GM21825 (cell line): Measurements from ENCODE around the gene ZNF649.

Experiments used
- ATAC-seq: cut with Tn5 transposase; IDR thresholded peaks from one replicate; pipeline ENCODE4 v1.9.1; 2021; ENCODE audit warnings: mild to moderate bottlenecking, moderate library complexity; ENCODE audit not compliant: unreplicated experiment

Gene ZNF649

DNA sequence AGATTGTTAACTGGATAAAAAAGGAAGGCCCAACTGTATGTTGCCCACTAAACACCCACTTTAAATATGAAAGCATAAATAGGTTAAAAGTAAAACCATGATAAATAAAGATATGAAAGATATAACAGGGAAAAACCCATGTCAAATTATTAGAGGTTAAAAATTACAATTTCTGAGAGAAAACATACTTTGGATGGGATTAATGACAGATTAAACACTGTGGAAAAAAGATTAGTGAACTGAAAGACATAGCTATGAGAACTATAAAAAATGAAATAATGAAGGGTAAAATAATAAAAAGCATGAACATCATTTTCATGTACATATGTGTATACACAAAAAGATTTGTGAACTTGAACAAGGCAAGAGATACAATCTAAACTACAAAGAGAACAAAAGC, 14.9 kb downstream of the ZNF649 start:
- ATAC-seq: no peak

DNA sequence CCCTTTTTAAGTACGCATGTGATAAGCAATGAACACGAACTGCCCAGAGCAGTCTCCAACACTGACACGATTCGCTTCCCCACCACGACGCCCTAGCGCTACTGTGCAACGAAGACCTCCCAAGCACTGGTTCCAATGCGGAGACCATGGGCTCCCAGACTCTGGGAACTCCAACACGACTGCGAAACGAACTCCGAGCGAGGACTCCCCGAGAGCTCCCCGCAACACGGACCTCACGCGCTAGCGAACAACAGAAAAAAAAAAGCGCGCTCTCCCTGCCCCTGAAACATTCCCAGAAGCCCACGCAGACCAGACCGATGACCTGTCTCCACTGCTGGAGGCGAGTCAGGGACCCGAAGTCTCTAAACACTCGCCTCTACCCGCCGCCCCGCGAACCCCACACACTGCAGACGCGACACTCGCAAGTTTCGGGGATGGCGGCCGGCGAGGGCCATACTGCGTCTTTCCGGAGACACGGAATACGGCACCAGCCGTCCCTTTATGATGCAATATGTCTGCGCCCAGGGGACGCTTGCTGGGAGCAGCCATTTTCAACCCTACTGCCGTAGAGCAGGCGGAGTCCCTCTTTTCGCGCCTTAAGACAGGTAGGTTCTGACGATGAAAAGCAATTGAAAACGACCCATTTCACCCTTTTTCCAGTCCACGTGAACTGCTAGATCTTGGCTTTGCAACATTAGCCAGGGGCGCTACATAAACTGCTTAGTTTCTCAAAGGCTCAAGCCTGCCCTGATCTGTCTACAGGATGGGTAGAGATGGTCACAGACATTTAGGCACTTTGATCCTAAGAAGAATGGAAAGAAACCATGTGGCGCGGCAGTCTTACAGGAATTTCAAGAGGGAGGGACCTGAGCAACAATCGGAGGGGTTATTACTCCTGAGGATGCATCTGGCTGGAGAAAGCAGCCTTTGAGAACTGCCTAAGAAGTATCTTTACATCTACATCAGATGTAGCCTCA, 17.0 kb downstream of the ZNF649 start, which contains the start of gene ZNF577:
Gene ZNF577, minus strand, starts transcription at position 430 of the 977 bp plus-strand sequence. CDS start 7,569 bp downstream, outside the sequence.
- no peak for ATAC-seq

DNA sequence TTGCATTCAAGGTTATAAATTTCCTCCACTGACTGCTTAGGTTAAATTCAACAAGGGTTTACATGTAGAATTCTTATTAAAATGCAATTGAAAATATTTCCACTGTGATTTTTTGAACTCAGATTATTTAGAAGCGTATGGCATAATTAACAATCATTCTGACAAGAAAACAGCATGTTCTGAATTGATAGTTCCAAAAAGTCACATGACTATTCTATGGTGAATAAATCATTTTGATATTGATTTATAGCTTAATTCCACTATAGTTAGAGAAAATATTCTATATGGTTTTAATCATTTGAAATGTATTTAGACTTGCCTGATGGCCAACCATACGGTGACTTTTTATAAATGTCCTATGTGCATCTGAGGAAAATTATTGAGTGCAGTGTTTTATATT, 20.1 kb downstream of the ZNF649 start:
- no peak for ATAC-seq

DNA sequence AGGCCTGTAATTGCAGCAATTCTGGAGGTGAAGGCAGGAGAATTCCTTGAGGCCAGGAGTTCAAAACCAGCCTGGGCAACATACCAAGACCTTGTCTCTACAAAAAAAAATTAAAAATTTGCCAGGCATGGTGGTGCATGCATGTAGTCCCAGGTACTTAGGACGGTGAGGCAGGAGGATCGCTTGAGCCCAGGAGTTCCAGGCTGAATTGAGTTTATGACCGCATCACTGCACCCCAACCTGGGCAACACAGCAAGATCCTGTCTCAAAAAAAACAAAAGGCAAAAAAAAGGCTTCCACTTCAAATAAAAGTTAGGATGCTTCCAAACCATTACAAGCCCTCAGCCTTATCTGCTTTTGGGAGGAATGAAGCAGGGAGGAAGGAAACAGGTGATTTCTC, 22.3 kb downstream of the ZNF649 start:
- no peak for ATAC-seq

DNA sequence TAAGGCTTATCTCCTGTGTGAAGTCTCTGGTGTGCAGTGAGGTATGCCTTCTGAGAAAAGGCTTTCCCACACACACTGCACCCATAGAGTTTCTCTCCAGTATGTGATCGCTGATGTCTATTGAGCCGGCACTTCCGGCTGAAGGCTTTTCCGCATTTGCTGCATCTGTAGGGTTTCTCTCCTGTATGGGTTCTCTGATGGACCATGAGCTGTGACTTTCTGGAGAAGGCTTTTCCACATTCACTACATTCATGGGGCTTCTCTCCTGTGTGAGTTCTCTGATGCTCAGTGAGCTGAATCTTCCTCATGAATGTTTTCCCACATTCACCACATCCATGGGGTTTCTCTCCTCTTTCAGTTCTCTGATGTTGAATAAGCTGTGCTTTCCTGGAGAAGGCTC, 31.7 kb downstream of the ZNF649 start:
- ATAC-seq: no peak

DNA sequence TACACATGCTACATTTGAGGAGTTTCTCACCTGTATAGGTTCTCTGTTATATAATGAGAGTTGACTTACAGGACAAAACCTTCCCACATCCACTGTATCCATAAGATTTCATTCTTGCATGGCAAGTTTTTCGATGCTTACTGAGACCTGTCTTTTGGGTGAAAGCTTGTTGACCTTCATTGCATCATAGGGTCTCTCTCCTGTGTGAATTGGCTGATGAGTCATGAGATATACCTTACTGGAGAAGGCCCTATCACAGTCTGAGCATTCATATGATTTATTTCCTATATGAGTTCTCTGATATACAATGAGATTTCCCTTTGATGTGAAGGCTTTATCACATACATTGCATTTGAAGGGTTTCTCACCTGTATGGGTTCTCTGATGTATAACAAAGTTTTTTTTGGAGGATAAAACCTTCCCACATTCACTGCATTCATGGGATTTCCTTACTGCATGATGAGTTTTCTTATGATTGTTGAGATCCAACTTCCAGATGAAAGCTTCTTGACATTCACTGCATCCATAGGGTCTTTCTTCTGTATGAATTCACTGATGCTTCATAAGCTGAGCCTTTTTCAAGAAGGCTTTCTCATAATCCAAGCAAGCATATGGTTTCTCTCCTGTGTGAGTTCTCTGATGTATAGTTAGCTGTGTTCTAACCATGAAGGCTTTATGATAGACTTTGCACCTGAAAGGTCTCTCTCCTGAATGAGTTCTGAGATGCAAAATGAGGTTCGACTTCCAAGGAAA, 42.8 kb downstream of the ZNF649 start:
- ATAC-seq: no peak
